Measurements from ENCODE around the gene HSD3B2. TPM values are rescaled to one million over a fixed set of nuclear protein-coding genes. Genes with fewer than 3 reads are reported as not detected.
A peak's percentile ranks its signal among the peaks of the same experiment; 100 is the strongest.

HSD3B2 gene
- total RNA-seq, 2 donors from 2014 or later: not detected

- no peak for ATAC-seq
- no peak for DNase-seq
- H3K36me3 Mint-ChIP-seq (ENCODE audit: low read depth): no peaks in the 10 kb centered on the region
- no peaks in the 10 kb centered on the region for H3K4me1 Mint-ChIP-seq
- H3K4me3 Mint-ChIP-seq: no peak overlapping the region
- peaks cover 9% of the 10 kb centered on the region for H3K27me3 Mint-ChIP-seq
- H3K9me3 ChIP-seq (ENCODE audit: control insufficient read depth, low read length, poor library complexity, severe bottlenecking): no peaks in the 10 kb centered on the region
- H3K27ac Mint-ChIP-seq: no peak overlapping the region
Measured at GRCh38 chr1:119470958-119471357, 56.0 kb downstream of the HSD3B2 start.

- ATAC-seq (no peak), DNase-seq (no peak)
- Mint-ChIP-seq H3K27me3 (peaks cover 12% of the 10 kb centered on the region), H3K4me3 (no peak overlapping the region), H3K4me1 (no peaks in the 10 kb centered on the region), H3K27ac (no peak overlapping the region), H3K36me3 (ENCODE audit: low read depth) (no peaks in the 10 kb centered on the region)
- no peaks in the 10 kb centered on the region for H3K9me3 ChIP-seq (ENCODE audit: control insufficient read depth, low read length, poor library complexity, severe bottlenecking)
Measured at GRCh38 chr1:119471566-119471965, 56.6 kb downstream of the HSD3B2 start.

- Mint-ChIP-seq H3K27ac (no peak overlapping the region), H3K27me3 (peaks cover 12% of the 10 kb centered on the region), H3K4me1 (no peaks in the 10 kb centered on the region), H3K36me3 (ENCODE audit: low read depth) (no peaks in the 10 kb centered on the region), H3K4me3 (peak overlapping the region; percentile 1)
- no peaks in the 10 kb centered on the region for H3K9me3 ChIP-seq (ENCODE audit: control insufficient read depth, low read length, poor library complexity, severe bottlenecking)
- DNase-seq (no peak), ATAC-seq (no peak)
Measured at GRCh38 chr1:119472080-119472818, 57.3 kb downstream of the HSD3B2 start.

Other genes starting within 250 kb of the HSD3B2 start
- not detected for gene HAO2, start 46.4 kb upstream of the HSD3B2 start, total RNA-seq
- not detected for gene HSD3B1, start 92.1 kb downstream of the HSD3B2 start, total RNA-seq
- under 1 TPM in 1 of 2 donors, not detected in 1; 0.15 TPM for gene ZNF697, start 233.1 kb downstream of the HSD3B2 start, total RNA-seq

All from T-helper 17 cell (primary cell).